ENCODE data around the gene MXRA8.

Gene MXRA8

GRCh38 chr1:1313500-1314236 lies 44.7 kb downstream of the MXRA8 start:
- no peak for DNase-seq (ENCODE audit: low read depth)
- TF ChIP-seq, protein P1, sequence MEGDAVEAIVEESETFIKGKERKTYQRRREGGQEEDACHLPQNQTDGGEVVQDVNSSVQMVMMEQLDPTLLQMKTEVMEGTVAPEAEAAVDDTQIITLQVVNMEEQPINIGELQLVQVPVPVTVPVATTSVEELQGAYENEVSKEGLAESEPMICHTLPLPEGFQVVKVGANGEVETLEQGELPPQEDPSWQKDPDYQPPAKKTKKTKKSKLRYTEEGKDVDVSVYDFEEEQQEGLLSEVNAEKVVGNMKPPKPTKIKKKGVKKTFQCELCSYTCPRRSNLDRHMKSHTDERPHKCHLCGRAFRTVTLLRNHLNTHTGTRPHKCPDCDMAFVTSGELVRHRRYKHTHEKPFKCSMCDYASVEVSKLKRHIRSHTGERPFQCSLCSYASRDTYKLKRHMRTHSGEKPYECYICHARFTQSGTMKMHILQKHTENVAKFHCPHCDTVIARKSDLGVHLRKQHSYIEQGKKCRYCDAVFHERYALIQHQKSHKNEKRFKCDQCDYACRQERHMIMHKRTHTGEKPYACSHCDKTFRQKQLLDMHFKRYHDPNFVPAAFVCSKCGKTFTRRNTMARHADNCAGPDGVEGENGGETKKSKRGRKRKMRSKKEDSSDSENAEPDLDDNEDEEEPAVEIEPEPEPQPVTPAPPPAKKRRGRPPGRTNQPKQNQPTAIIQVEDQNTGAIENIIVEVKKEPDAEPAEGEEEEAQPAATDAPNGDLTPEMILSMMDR (IDR thresholded peaks at IDR 0.05; ENCODE audit: low read depth, low read length, missing control alignments), result no peak
- H3K4me3 ChIP-seq (ENCODE audit: low read depth, low read length), result no peak overlapping the region

- TF ChIP-seq, protein P1 (IDR thresholded peaks at IDR 0.05; ENCODE audit: low read depth, low read length, missing control alignments), result no peak
- DNase-seq (ENCODE audit: low read depth), result no peak
- no peak overlapping the region for H3K4me3 ChIP-seq (ENCODE audit: low read depth, low read length)
Observed at GRCh38 chr1:1312450-1313314, 45.7 kb downstream of the MXRA8 start.

GRCh38 chr1:1311107-1312104 lies 46.9 kb downstream of the MXRA8 start:
- DNase-seq (ENCODE audit: low read depth), result no peak
- no peak overlapping the region for H3K4me3 ChIP-seq (ENCODE audit: low read depth, low read length)
- TF ChIP-seq, protein P1 (IDR thresholded peaks at IDR 0.05; ENCODE audit: low read depth, low read length, missing control alignments), result no peak

DNA sequence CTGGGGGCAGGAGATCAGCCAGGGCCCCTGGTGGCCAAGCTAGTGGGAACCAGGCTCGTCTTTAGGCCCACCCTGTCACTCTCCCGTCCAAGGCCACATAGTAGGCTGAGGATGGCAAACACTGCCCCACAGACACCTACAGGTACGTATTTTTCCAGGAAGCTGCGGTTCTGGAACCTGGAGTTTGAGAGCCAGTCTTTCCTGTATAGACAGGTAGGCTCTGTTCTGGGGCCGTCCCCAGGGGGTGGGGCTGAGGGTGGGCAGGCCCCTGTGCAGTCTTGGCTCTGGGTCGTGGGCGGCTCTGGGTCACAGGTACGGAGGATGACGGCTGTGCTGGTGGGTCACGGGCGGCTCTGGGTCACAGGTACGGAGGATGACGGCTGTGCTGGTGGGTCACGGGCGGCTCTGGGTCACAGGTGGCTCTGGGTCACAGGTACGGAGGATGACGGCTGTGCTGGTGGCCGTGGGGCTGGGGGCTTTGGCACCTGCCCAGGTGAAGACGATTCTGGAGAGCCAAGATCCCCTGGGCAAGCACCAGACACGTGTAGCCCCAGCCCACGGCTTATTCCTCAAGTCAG lies 47.8 kb downstream of the MXRA8 start:
- TF ChIP-seq, protein P1 (IDR thresholded peaks at IDR 0.05; ENCODE audit: low read depth, low read length, missing control alignments), result no peak
- no peak for DNase-seq (ENCODE audit: low read depth)
- H3K4me3 ChIP-seq (ENCODE audit: low read depth, low read length), result no peak overlapping the region

- TF ChIP-seq, protein P1 (IDR thresholded peaks at IDR 0.05; ENCODE audit: low read depth, low read length, missing control alignments), result no peak
- no peak for DNase-seq (ENCODE audit: low read depth)
- H3K4me3 ChIP-seq (ENCODE audit: low read depth, low read length), result no peak overlapping the region
Observed at GRCh38 chr1:1310109-1310385, 48.3 kb downstream of the MXRA8 start.
